ENCODE measurements around the gene ITPRIPL2. TPM values are rescaled to one million over a fixed set of nuclear protein-coding genes. Genes with fewer than 3 reads are reported as not detected.

ITPRIPL2 gene
- total RNA-seq, 1 donor from 2014 or later, result 33.4 TPM

DNA sequence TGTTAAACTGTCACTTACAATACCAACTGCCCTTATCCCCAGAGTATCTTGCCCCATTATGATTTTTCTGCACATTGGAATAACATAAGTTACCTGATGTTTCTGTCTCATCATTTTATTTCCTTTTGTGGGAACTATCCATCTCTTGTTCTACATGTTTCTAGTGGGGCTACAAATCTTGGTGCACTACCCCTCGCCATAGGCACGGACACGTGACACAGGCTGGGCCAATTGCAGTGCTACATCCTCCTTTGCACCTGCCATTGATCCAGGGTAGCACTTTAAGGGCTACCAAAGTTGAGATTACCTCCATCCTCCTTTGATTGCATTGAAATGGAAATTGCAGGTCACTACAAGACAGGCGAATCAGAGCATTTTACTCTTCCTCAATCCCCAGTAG lies 40.1 kb downstream of the ITPRIPL2 start:
- Histone ChIP-seq H3K4me1 (ENCODE audit: control insufficient read depth in 3 of 3, insufficient read depth in 3 of 3, low read length in 3 of 3) (no peaks in the 10 kb centered on the region), H3K4me3 (ENCODE audit: low read length in 3 of 3) (no peak overlapping the region), H3K9ac (ENCODE audit: low read depth in 1 of 3, low read length in 3 of 3) (no peak overlapping the region), H3K27ac (ENCODE audit: low read depth, low read length) (no peak overlapping the region), H3K36me3 (ENCODE audit: control insufficient read depth in 3 of 3, insufficient read depth in 3 of 3, low read length in 3 of 3) (no peaks in the 10 kb centered on the region), H3K27me3 (ENCODE audit: control insufficient read depth in 3 of 3, insufficient read depth in 3 of 3, low read length in 3 of 3) (no peaks in the 10 kb centered on the region), H3K9me3 (ENCODE audit: control insufficient read depth in 3 of 3, low read length in 3 of 3) (peaks cover 0 to 2% (median 2%) of the 10 kb centered on the region in 3 donors)

DNA sequence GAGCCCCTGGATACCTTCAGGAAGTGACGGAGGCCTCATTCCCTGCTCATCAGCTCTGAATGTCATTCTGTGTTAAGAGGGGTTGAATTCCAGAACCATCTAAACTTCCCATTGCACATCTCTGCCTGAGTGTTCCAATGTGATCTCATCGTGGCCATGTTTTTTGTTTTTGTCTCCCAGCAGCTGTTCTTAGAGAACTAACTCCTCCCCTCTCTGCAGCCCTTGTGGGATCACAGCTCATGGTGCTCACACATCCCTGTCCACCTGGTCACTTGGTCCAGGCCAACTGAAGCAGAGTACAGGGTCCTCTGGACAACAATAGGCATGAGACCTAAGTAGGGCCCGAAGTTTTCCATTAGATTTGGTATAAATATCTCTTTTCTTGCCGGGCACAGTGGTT lies 48.3 kb downstream of the ITPRIPL2 start:
- Histone ChIP-seq H3K27me3 (ENCODE audit: control insufficient read depth in 3 of 3, insufficient read depth in 3 of 3, low read length in 3 of 3) (no peaks in the 10 kb centered on the region), H3K9me3 (ENCODE audit: control insufficient read depth in 3 of 3, low read length in 3 of 3) (no peaks in the 10 kb centered on the region), H3K9ac (ENCODE audit: low read depth in 1 of 3, low read length in 3 of 3) (no peak overlapping the region), H3K36me3 (ENCODE audit: control insufficient read depth in 3 of 3, insufficient read depth in 3 of 3, low read length in 3 of 3) (no peaks in the 10 kb centered on the region), H3K4me1 (ENCODE audit: control insufficient read depth in 3 of 3, insufficient read depth in 3 of 3, low read length in 3 of 3) (no peaks in the 10 kb centered on the region), H3K4me3 (ENCODE audit: low read length in 3 of 3) (no peak overlapping the region), H3K27ac (ENCODE audit: low read depth, low read length) (no peak overlapping the region)

DNA sequence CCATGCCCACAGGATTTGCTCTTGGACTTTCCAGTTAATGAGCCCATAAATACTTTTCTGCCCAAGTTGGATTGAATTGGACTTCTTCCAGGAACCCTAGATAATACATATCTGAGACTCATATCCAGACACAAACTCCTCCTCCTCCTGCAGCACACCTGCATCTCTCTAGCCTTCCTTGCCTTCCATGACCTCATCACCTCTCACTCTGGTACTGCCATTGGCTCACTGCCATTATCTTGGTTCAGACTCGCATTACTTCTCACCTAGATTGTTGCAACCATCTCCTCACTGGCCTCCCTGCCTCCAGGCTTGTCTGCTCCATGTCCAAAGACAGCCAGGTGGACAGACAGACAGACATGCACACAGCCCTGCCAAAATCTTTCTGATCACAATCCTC lies 49.5 kb downstream of the ITPRIPL2 start:
- Histone ChIP-seq H3K9ac (ENCODE audit: low read depth in 1 of 3, low read length in 3 of 3) (no peak overlapping the region), H3K9me3 (ENCODE audit: control insufficient read depth in 3 of 3, low read length in 3 of 3) (no peaks in the 10 kb centered on the region), H3K27ac (ENCODE audit: low read depth, low read length) (no peak overlapping the region), H3K36me3 (ENCODE audit: control insufficient read depth in 3 of 3, insufficient read depth in 3 of 3, low read length in 3 of 3) (no peaks in the 10 kb centered on the region), H3K27me3 (ENCODE audit: control insufficient read depth in 3 of 3, insufficient read depth in 3 of 3, low read length in 3 of 3) (peaks cover 0 to 4% (median under 1%) of the 10 kb centered on the region in 3 donors), H3K4me3 (ENCODE audit: low read length in 3 of 3) (no peak overlapping the region), H3K4me1 (ENCODE audit: control insufficient read depth in 3 of 3, insufficient read depth in 3 of 3, low read length in 3 of 3) (peaks cover 4% of the 10 kb centered on the region in 3 donors)

DNA sequence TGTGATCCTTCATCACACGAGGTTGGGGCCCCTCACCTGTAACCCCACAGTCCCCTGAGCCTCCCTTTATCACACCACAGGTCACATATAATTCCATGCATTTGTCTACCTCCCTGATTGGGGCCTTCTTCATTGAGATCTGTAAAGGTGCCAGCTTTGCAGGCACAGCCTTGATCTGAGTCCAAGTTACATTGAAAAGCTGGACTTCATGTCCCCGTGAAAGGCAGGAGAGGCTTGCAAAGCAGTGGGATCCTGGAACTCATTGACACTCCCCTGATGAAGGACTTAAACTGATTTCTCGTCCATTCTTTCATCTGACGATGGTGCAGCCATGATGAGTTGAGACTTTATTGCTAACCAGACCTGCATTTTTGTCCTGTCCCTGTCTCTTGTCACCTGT lies 50.5 kb downstream of the ITPRIPL2 start:
- Histone ChIP-seq H3K27me3 (ENCODE audit: control insufficient read depth in 3 of 3, insufficient read depth in 3 of 3, low read length in 3 of 3) (peaks cover 5 to 10% (median 6%) of the 10 kb centered on the region in 3 donors), H3K36me3 (ENCODE audit: control insufficient read depth in 3 of 3, insufficient read depth in 3 of 3, low read length in 3 of 3) (no peaks in the 10 kb centered on the region), H3K9ac (ENCODE audit: low read depth in 1 of 3, low read length in 3 of 3) (no peak overlapping the region), H3K27ac (ENCODE audit: low read depth, low read length) (no peak overlapping the region), H3K4me3 (ENCODE audit: low read length in 3 of 3) (no peak overlapping the region), H3K4me1 (ENCODE audit: control insufficient read depth in 3 of 3, insufficient read depth in 3 of 3, low read length in 3 of 3) (peaks cover 4 to 6% (median 4%) of the 10 kb centered on the region in 3 donors), H3K9me3 (ENCODE audit: control insufficient read depth in 3 of 3, low read length in 3 of 3) (no peaks in the 10 kb centered on the region)

DNA sequence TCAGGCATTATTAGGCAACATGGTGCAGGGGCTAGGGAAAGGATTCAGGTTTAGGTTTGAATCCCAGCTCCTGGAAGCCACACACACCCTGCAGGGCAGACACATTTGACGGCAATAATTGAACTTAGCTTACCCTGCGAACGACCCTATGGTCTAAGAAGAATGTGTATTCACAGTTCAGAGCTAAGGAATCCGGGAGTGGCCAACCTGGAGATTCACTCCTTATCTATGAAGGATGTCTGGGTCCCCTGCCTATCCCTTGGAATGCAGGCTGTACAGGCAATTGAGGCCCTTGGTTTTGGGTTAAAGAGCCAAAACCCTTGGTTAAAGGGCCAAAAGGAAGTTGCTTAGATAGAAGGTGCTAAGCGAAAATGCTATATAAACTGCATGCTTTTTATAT lies 51.3 kb downstream of the ITPRIPL2 start:
- Histone ChIP-seq H3K4me1 (ENCODE audit: control insufficient read depth in 3 of 3, insufficient read depth in 3 of 3, low read length in 3 of 3) (peaks cover 4 to 6% (median 4%) of the 10 kb centered on the region in 3 donors), H3K36me3 (ENCODE audit: control insufficient read depth in 3 of 3, insufficient read depth in 3 of 3, low read length in 3 of 3) (no peaks in the 10 kb centered on the region), H3K27me3 (ENCODE audit: control insufficient read depth in 3 of 3, insufficient read depth in 3 of 3, low read length in 3 of 3) (peaks cover 7 to 18% (median 11%) of the 10 kb centered on the region in 3 donors), H3K27ac (ENCODE audit: low read depth, low read length) (no peak overlapping the region), H3K9me3 (ENCODE audit: control insufficient read depth in 3 of 3, low read length in 3 of 3) (no peaks in the 10 kb centered on the region), H3K9ac (ENCODE audit: low read depth in 1 of 3, low read length in 3 of 3) (no peak overlapping the region), H3K4me3 (ENCODE audit: low read length in 3 of 3) (no peak overlapping the region)

DNA sequence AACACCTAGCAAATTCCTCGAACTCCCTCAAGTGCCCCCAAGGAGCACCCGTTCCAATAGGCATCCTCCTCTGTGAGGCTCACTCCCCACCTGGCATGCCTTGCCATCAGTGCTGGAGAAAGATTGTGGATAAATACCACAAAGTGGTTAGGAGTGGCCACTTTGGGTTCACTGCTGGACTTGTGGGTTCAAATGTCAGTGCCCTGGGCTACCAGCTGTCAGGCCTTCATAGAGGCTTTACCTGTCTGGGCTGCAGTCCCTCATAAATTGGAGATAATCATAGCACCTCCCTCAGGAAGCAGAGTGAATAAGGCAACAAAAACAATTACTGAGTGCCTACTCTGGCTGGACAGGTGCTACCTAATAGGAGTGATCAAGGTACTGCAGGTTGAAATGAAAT lies 52.7 kb downstream of the ITPRIPL2 start:
- peaks cover 7 to 18% (median 11%) of the 10 kb centered on the region in 3 donors for H3K27me3 ChIP-seq (ENCODE audit: control insufficient read depth in 3 of 3, insufficient read depth in 3 of 3, low read length in 3 of 3)
- H3K27ac ChIP-seq (ENCODE audit: low read depth, low read length), result no peak overlapping the region
- no peak overlapping the region for H3K4me3 ChIP-seq (ENCODE audit: low read length in 3 of 3)
- H3K4me1 ChIP-seq (ENCODE audit: control insufficient read depth in 3 of 3, insufficient read depth in 3 of 3, low read length in 3 of 3), result peaks cover 4 to 6% (median 4%) of the 10 kb centered on the region in 3 donors
- no peaks in the 10 kb centered on the region for H3K9me3 ChIP-seq (ENCODE audit: control insufficient read depth in 3 of 3, low read length in 3 of 3)
- no peaks in the 10 kb centered on the region for H3K36me3 ChIP-seq (ENCODE audit: control insufficient read depth in 3 of 3, insufficient read depth in 3 of 3, low read length in 3 of 3)
- no peak overlapping the region for H3K9ac ChIP-seq (ENCODE audit: low read depth in 1 of 3, low read length in 3 of 3)

DNA sequence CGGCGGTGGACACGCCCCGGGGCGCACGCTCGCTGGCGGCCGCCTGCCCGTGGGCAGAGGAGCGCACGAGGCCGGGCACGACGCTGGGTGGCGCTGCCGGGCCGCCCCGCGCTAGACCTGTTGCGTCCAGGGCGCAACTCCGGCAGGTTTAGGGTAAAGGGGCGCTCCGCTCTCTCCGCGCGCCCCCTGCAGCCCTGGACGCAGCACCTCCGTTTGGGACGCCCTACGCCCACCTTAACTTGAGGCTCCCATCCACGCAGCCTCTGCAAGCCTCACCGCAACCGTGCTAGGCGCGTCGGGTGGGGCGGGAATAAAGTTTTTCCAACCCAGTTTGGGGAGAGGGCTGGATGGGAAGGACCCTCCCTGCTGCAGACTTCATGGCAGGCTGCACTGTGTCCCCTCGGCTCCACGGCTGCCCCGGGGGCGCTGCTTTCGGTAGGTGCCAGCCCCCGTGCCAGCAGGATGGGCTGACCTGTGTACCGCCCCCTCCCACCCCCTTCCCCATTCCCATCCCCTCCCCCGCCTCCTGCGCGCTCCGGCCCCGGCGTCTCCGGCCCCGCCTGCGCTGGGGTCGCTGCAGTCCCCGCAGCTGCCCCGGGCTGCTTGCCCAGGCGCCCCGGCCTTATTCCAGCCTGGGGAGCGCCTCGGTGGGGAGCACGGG lies 54.1 kb downstream of the ITPRIPL2 start, which contains the start of gene SYT17:
Gene SYT17 (plus strand): TSS at position 531 of the 661 bp plus-strand sequence. CDS start 407 bp downstream, outside the sequence.
- peaks cover 7 to 24% (median 11%) of the 10 kb centered on the region in 3 donors for H3K27me3 ChIP-seq (ENCODE audit: control insufficient read depth in 3 of 3, insufficient read depth in 3 of 3, low read length in 3 of 3)

DNA sequence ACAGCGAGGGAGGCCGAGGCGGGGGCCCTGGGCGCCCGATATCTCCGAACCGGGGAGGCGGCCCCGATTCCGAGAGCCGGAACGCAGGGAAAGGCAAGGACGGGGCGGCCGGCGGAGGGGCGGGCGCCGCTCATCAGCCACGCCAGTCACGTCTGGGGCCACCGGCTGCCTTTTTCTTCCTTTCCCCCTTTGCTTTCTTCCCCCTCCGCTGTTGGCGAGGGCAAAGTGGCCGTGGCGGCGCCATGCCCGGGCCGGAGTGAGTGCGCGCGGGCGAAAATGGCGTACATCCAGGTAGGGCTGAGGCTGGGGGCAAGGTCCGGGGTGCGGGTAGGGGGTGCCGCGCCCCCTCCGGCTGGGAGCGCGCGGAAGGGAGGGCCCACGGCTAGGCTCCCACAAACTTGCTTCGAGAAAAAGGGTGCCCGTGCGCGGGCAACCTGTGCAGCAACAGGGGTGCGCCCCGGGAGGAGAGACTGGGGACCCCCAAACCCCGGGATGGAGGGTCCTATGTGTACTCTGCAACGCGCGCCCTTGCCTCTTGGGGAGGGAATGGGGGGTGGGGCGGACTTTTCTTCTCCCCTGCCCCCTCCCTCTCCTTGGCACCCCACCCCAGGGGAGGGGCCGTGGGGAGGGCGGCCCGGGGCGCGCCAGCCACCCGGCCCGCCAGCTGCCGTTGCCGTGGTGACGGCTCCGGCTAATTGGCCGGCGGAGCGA lies 54.8 kb downstream of the ITPRIPL2 start:
- no peak overlapping the region for H3K9ac ChIP-seq (ENCODE audit: low read depth in 1 of 3, low read length in 3 of 3)
- no peaks in the 10 kb centered on the region for H3K9me3 ChIP-seq (ENCODE audit: control insufficient read depth in 3 of 3, low read length in 3 of 3)
- peak overlapping the region in 2 of 3 donors; percentile 51 to 52 for H3K4me3 ChIP-seq (ENCODE audit: low read length in 3 of 3)
- H3K4me1 ChIP-seq (ENCODE audit: control insufficient read depth in 3 of 3, insufficient read depth in 3 of 3, low read length in 3 of 3), result peaks cover 4 to 6% (median 4%) of the 10 kb centered on the region in 3 donors
- no peaks in the 10 kb centered on the region for H3K36me3 ChIP-seq (ENCODE audit: control insufficient read depth in 3 of 3, insufficient read depth in 3 of 3, low read length in 3 of 3)
- H3K27ac ChIP-seq (ENCODE audit: low read depth, low read length), result no peak overlapping the region
- H3K27me3 ChIP-seq (ENCODE audit: control insufficient read depth in 3 of 3, insufficient read depth in 3 of 3, low read length in 3 of 3), result peaks cover 7 to 24% (median 11%) of the 10 kb centered on the region in 3 donors

More for the DNA sequence above, 54.1 kb downstream of the ITPRIPL2 start, which contains the start of gene SYT17:
- H3K4me3 ChIP-seq (ENCODE audit: low read length in 3 of 3), result peak within 1 kb of the TSS; percentile 61 to 66 (median 62)
- no peaks in the 10 kb centered on the region for H3K9me3 ChIP-seq (ENCODE audit: control insufficient read depth in 3 of 3, low read length in 3 of 3)
- no peak within 1 kb of the TSS for H3K27ac ChIP-seq (ENCODE audit: low read depth, low read length)
- peaks cover 4 to 6% (median 4%) of the 10 kb centered on the region in 3 donors for H3K4me1 ChIP-seq (ENCODE audit: control insufficient read depth in 3 of 3, insufficient read depth in 3 of 3, low read length in 3 of 3)
- H3K36me3 ChIP-seq (ENCODE audit: control insufficient read depth in 3 of 3, insufficient read depth in 3 of 3, low read length in 3 of 3), result no peaks in the 10 kb centered on the region
- H3K9ac ChIP-seq (ENCODE audit: low read depth in 1 of 3, low read length in 3 of 3), result no peak within 1 kb of the TSS

DNA sequence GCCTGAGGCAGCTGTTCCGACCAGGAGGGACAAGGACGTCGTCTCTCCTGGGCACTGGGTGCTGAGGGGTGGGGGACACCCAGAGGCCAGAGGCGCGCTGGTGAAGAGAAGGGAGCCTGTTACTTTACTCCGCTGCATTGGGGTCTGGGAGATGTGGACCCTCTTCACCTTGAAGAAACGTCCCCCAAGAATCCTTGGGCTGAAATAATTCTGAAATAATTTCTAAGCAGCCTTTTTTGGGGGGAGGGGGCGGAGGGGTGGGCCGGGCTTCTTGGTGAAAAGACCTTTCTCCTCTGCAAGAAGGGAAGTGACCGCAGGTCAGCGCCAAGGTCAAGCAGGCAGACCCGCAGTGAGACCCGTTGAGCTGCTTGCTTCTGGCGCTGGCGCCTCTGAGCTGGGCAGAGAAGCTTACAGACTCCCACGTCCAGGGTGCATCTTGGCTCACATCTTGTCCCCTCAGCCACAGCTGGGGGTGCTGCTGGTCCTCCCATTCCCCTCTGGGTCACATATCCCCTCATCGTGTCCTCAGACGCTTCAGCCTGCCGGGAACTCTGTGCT lies 55.4 kb downstream of the ITPRIPL2 start:
- H3K9me3 ChIP-seq (ENCODE audit: control insufficient read depth in 3 of 3, low read length in 3 of 3), result no peaks in the 10 kb centered on the region
- no peak overlapping the region for H3K4me3 ChIP-seq (ENCODE audit: low read length in 3 of 3)
- H3K27me3 ChIP-seq (ENCODE audit: control insufficient read depth in 3 of 3, insufficient read depth in 3 of 3, low read length in 3 of 3), result peaks cover 7 to 29% (median 11%) of the 10 kb centered on the region in 3 donors
- H3K27ac ChIP-seq (ENCODE audit: low read depth, low read length), result no peak overlapping the region
- no peaks in the 10 kb centered on the region for H3K36me3 ChIP-seq (ENCODE audit: control insufficient read depth in 3 of 3, insufficient read depth in 3 of 3, low read length in 3 of 3)
- no peak overlapping the region for H3K9ac ChIP-seq (ENCODE audit: low read depth in 1 of 3, low read length in 3 of 3)
- peaks cover 4 to 6% (median 4%) of the 10 kb centered on the region in 3 donors for H3K4me1 ChIP-seq (ENCODE audit: control insufficient read depth in 3 of 3, insufficient read depth in 3 of 3, low read length in 3 of 3)

All from skeletal muscle tissue (tissue), 4 donors.